ENCODE data around the gene HYOU1.
"Not testable (repeated sequence)": the region's sequence is repeated elsewhere in the genome, so short reads cannot be mapped to it uniquely, and the experiment has no call there.

The HYOU1 gene

GRCh38 chr11:119057000-119057769 lies at the start of gene HYOU1:
Gene HYOU1, minus strand, starts transcription at chr11:119057205. Its CDS starts 1,045 bp downstream, at chr11:119056160.
- DNase-seq (ENCODE audit: low read depth): peak; percentile 54

GRCh38 chr11:119103793-119104192 lies 46.8 kb upstream of the HYOU1 start:
- no peak for DNase-seq (ENCODE audit: low read depth)

DNA sequence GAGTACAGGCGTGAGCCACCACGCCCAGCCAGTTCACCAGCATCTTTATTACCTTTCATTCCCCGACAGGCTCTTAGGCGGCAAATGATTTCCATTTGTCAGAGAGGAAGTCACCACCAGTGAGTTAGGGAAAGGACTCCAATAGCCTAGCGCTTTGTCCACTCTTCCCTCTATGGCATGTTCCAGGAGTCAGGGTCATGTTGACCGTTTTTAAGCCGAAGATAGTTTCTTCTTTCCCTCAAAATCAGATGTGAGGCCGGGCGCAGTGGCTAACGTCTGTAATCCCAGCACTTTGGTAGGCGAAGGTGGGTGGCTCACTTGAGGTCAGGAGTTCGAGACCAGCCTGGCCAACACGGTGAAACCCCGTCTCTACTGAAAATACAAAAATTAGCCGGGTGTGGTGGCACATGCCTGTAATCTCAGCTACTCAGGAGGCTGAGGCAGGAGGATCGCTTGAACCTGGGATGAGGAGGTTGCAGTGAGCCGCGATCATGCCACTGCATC lies 46.2 kb upstream of the HYOU1 start:
- not testable (repeated sequence) for DNase-seq (ENCODE audit: low read depth)

DNA sequence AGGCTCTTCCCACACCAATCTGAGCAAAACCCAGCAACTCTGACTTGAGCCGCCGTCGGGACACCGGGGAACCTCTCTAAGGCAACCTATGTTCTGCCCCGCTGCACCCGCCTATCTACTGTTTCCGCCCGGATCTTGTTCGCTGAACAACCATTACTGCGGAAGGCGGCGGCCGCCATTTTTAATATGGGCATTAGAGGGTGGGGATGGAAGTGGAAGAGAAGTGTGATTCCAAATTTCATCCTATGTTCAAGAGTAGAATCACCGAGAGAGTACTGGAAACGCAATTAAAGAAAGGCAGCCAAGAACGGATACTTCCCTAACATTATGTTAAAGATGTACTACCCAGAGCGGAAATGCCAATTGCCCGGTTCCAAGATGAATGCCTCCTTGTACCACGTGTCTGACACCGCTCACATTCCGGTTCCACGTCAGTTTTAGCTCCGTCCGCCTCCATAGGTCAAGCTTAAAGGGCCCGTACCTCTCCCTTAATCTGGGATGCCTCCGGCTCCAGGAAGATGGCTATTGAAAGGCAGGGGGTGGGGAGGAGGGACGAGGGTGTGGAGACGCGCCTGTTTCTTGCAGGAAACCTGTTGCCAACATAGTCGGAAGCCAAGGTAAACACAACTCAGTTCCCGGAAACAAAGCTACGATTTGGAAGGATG lies 44.9 kb upstream of the HYOU1 start, which contains the start of gene DPAGT1:
TSS of gene DPAGT1 (minus strand) at position 95 of the 665 bp plus-strand sequence. CDS start 198 bp downstream, outside the sequence.
- peak; percentile 84 for DNase-seq (ENCODE audit: low read depth)

GRCh38 chr11:119100994-119101758 lies 44.2 kb upstream of the HYOU1 start:
- no peak for DNase-seq (ENCODE audit: low read depth)

DNA sequence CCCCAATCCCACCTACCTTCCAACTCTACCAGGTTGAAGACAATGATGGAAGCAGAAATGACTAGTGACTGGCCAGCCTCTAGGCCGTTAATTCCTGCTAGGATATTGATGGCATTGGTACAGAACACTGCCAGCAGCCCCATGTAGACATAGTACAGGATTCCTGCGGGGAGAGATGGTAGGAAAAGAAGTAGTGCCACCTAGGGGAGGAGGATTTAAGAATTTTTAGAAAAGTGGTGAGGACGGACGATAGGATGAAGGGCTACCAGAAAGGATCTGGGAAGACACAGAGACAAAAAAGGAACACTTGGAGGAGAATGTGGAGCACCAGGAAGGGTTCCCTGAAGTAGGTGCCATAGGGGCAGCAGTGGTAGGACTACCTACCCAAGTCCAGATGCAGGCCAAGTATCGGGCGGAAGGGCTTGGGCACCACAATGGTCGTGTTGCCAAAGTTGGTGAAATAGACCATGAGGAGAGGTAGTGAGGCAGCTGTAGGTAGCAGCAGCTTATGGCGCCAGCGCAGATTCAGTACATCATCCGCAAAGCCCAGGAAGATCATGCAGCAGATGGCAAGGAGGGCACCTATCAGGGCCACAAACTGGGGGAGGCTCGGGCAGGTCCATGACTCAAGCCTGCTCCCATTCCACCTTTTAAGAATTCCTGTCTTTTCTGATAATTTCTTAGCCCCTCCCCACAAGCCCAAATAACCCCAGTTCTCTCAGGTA lies 43.4 kb upstream of the HYOU1 start:
- no peak for DNase-seq (ENCODE audit: low read depth)

GRCh38 chr11:119099711-119100110 lies 42.7 kb upstream of the HYOU1 start:
- no peak for DNase-seq (ENCODE audit: low read depth)

DNA sequence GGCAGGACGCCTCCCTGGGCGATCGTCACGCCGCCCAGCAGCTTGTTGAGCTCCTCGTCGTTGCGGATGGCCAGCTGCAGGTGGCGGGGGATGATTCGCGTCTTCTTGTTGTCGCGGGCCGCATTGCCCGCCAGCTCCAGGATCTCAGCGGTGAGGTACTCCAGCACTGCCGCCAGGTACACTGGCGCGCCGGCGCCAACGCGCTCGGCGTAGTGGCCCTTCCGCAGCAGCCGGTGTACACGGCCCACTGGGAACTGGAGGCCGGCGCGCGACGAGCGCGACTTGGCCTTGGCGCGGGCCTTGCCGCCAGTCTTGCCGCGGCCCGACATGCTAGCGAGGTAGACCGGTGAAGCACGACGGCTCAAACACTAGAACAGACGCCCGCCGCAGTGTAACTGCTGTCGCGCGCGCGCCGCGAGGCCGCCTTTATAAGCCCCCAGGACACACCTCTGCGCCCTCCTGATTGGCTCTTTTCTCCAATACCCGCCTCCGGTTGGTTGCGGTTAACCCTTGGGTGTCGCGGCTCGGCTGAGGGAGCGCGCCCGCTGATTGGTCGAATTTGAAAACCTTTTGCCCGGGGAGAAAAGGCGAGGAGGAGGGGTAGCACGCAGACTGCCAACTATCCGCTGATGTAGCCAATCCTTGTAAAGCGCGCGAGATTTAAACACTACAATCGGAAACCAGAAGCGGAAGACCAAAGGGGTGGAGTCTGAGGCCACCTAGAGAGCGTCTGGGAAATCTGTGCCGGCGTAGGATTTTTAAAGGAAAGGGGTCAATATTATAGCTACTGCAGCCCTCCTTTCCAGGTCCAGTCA lies 38.3 kb upstream of the HYOU1 start:
- DNase-seq (ENCODE audit: low read depth): peak; percentile 91

GRCh38 chr11:119094816-119095065 lies 37.7 kb upstream of the HYOU1 start:
- DNase-seq (ENCODE audit: low read depth): no peak

DNA sequence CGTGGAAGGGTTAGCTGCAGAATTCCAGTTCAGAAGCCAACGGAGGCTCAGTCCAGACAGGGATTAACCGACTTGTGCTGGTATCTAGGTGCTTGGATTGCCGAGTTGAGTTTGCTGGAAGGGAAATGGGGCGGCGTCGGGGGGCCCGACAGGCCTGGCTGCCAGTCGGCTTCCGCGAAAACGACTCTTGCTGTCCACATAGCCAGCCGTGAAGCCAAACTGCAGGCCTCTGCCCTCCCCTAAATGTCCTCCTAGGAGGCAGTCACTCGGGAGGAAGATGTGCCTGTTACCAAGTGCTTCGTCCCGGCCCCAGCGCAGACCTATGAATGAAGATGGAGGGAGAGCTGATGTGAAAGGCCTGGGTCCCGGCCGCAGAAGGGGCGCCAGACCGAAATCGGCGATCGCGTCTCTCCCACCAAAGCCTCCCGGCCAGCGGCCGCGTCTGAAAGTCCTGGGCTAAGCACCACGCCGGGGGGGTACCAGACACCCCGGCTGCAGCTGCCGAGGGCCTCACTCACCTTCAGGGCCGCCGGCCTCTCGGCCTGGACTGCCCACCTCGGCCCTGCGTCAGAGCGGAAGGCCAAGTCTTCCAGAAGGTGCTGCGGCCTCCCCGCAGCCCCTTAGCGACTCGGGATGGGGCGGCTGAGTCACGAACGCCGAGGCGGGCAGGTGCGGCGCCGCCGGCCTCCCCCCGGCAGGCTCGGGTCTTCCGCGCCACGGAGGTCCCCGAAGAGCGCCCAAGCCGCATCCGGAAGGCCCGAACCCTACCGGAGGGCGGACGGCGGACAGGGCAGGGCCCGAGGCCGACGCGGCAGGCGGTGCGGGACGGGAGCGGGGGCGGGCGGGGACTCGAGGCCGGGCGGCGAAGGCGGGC lies 37.2 kb upstream of the HYOU1 start:
- DNase-seq (ENCODE audit: low read depth): no peak

- DNase-seq (ENCODE audit: low read depth): no peak
Measured at GRCh38 chr11:119092880-119093842, 36.2 kb upstream of the HYOU1 start.

GRCh38 chr11:119091966-119092879 lies 35.2 kb upstream of the HYOU1 start:
- DNase-seq (ENCODE audit: low read depth): no peak

- no peak for DNase-seq (ENCODE audit: low read depth)
Measured at GRCh38 chr11:119091178-119091577, 34.2 kb upstream of the HYOU1 start.

- DNase-seq (ENCODE audit: low read depth): no peak
Measured at GRCh38 chr11:119089319-119089718, 32.3 kb upstream of the HYOU1 start.

DNA sequence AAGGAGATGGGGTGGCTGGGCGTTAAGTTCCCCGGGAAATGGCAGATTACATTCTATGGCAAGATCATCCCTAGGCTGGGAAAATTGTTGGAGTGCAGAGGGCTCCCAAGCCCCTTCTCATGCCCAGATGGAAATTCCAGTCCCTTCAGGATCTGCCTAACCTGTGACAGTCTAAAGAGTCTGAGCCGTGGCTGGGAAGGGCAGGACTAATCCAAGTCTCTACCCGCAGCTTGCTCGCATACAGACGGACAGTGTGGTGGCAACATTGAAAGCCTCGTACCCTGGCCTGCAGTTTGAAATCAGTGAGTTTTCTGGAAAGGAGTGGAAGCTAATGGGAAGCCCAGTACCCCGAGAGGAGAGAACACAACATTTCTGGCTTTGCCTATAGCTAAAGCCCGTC lies 31.4 kb upstream of the HYOU1 start:
- DNase-seq (ENCODE audit: low read depth): no peak

DNA sequence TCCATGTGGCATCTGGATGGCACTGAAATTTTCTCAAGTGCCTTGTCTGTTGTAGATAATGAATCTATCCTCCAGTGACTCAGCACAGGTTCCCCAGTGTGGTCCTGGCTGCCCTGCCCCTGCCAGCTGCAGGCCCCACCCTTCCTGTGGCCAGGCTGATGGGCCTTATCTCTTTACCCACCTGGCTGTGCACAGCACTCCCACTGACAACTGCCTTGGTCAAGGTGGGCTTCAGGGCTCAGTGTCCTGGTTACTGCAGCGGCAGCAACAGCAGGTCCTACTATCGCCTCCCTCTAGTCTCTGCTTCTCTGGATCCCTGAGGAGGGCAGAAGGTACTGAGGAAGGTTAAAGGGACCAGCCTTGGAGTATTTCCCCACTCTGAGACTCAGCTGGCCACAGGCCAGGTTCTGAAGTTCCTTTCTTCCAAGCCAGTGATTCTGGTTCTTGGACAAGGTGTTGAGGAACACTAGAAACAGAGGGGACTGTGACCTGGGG lies 30.8 kb upstream of the HYOU1 start:
- DNase-seq (ENCODE audit: low read depth): no peak

- no peak for DNase-seq (ENCODE audit: low read depth)
Measured at GRCh38 chr11:119087123-119087522, 30.1 kb upstream of the HYOU1 start.

- DNase-seq (ENCODE audit: low read depth): no peak
Measured at GRCh38 chr11:119085437-119085847, 28.4 kb upstream of the HYOU1 start.
